CD4-positive, CD25-positive, alpha-beta regulatory T cell (primary cell): ENCODE data around the gene RBM45. TPM values are rescaled to one million over a fixed set of nuclear protein-coding genes. Genes with fewer than 3 reads are reported as not detected.

Experiments
- ATAC-seq, 2 donors: fragments of 150-1000 bp; cut with Tn5 transposase; one replicate each; pipeline ENCODE4 v1.10.0; 2021; ENCODE audit warnings: low read depth in 2 of 2, moderate number of reproducible peaks in 2 of 2, moderate library complexity in 1 of 2
- DNase-seq, 3 donors: peaks; one replicate each; pipeline versions ENCODE4 v3.0.0 to v3.0.0-alpha.2; 2012 to 2022; ENCODE audit warnings: mixed read lengths in 1 of 3
- H3K27ac ChIP-seq: one replicate; pipeline ENCODE4 v1.7.0; 2013; ENCODE audit warnings: mild to moderate bottlenecking, low read length; ENCODE audit not compliant: insufficient read depth, poor library complexity, severe bottlenecking
- H3K27me3 ChIP-seq: one replicate; pipeline ENCODE4 v1.7.0; 2013; ENCODE audit warnings: low read length; ENCODE audit not compliant: control insufficient read depth, insufficient read depth
- H3K36me3 ChIP-seq: one replicate; pipeline ENCODE4 v1.7.0; 2013; ENCODE audit warnings: mild to moderate bottlenecking, low read length, moderate library complexity; ENCODE audit not compliant: control insufficient read depth, insufficient read depth
- H3K4me1 ChIP-seq: 2 replicates; pipeline ENCODE4 v1.7.0; 2013; ENCODE audit warnings: mild to moderate bottlenecking, low read length; ENCODE audit not compliant: insufficient read depth, control insufficient read depth, poor library complexity, severe bottlenecking
- H3K4me3 ChIP-seq: one replicate; pipeline ENCODE4 v1.7.0; 2013; ENCODE audit warnings: low read depth, mild to moderate bottlenecking, low read length, moderate library complexity
- H3K9me3 ChIP-seq, 2 experiments: 1 replicate in 1 of 2; 2 replicates in 1 of 2; pipeline ENCODE4 v1.7.0; 2013; ENCODE audit warnings: low read length in 2 of 2, mild to moderate bottlenecking in 1 of 2, moderate library complexity in 1 of 2; ENCODE audit not compliant: control insufficient read depth in 2 of 2
- H3K27ac Mint-ChIP-seq, 3 donors: one replicate each; pipeline ENCODE4 v1.8.0; 2020 to 2022; ENCODE audit warnings: mild to moderate bottlenecking in 3 of 3, mixed read lengths in 3 of 3, moderate library complexity in 2 of 3
- H3K27me3 Mint-ChIP-seq: one replicate; pipeline ENCODE4 v1.8.0; 2022; ENCODE audit warnings: mild to moderate bottlenecking, mixed read lengths
- H3K36me3 Mint-ChIP-seq: one replicate; pipeline ENCODE4 v1.8.0; 2020; ENCODE audit warnings: mixed read lengths
- H3K4me1 Mint-ChIP-seq, 4 donors: one replicate each; pipeline ENCODE4 v1.8.0; 2020 to 2022; ENCODE audit warnings: mixed read lengths in 4 of 4, mild to moderate bottlenecking in 1 of 4
- H3K4me3 Mint-ChIP-seq, 4 donors: one replicate each; pipeline ENCODE4 v1.8.0; 2020 to 2022; ENCODE audit warnings: mild to moderate bottlenecking in 4 of 4, mixed read lengths in 4 of 4, moderate library complexity in 3 of 4
- H3K9me3 Mint-ChIP-seq, 7 donors: one replicate each; pipeline ENCODE4 v1.8.0; 2020 to 2022; ENCODE audit warnings: mixed read lengths in 7 of 7, mild to moderate bottlenecking in 3 of 7, moderate library complexity in 2 of 7
- polyA plus RNA-seq, 4 donors: library from polyadenylated mRNA; unstranded; fragments of 300-500 nt; fragmentation: Illumina TruSeq; gene quantifications; one replicate each; pipeline ENCODE4 v1.2.3, GENCODE V29; 2021
- total RNA-seq: library from RNA; stranded (reverse); gene quantifications from one replicate; pipeline ENCODE4 v1.2.3, GENCODE V29; 2022

The RBM45 gene
- 8.6 TPM for total RNA-seq
- 10 to 100 TPM; 10.3 to 15.4 (median 11.2) TPM for polyA plus RNA-seq

GRCh38 chr2:178112202-178113152 lies at the start of gene RBM45:
Gene RBM45 (plus strand): TSS chr2:178112437. CDS start chr2:178112547, 110 bp downstream.
- H3K4me1 Mint-ChIP-seq: peaks cover 30 to 45% (median 37%) of the 10 kb centered on the region in 4 donors

GRCh38 chr2:178066324-178066723 lies 45.9 kb upstream of the RBM45 start:
- no peak overlapping the region for H3K4me3 Mint-ChIP-seq
- DNase-seq (no peak), ATAC-seq (no peak)
- no peak overlapping the region for H3K27ac ChIP-seq
- no peaks in the 10 kb centered on the region for H3K4me1 ChIP-seq
- H3K36me3 Mint-ChIP-seq: no peaks in the 10 kb centered on the region
- H3K36me3 ChIP-seq: no peaks in the 10 kb centered on the region
- H3K27ac Mint-ChIP-seq: no peak overlapping the region
- no peak overlapping the region for H3K4me3 ChIP-seq
- H3K9me3 ChIP-seq: no peaks in the 10 kb centered on the region
- H3K4me1 Mint-ChIP-seq: no peaks in the 10 kb centered on the region
- peaks cover 9% of the 10 kb centered on the region for H3K27me3 ChIP-seq
- H3K9me3 Mint-ChIP-seq: no peaks in the 10 kb centered on the region
- H3K27me3 Mint-ChIP-seq: peaks cover 20% of the 10 kb centered on the region

More at GRCh38 chr2:178112202-178113152, at the start of gene RBM45:
- Histone ChIP-seq H3K27ac (peak within 1 kb of the TSS; percentile 73), H3K4me3 (peak within 1 kb of the TSS; percentile 87), H3K36me3 (peaks cover 5% of the 10 kb centered on the region), H3K9me3 (no peaks in the 10 kb centered on the region), H3K4me1 (peaks cover 18% of the 10 kb centered on the region), H3K27me3 (no peaks in the 10 kb centered on the region)
- H3K27ac Mint-ChIP-seq: peak within 1 kb of the TSS; percentile 87 to 97 (median 94)
- ATAC-seq (peak; percentile 92 to 96), DNase-seq (peak; percentile 70 to 92 (median 79))
- peaks cover 9% of the 10 kb centered on the region for H3K36me3 Mint-ChIP-seq
- peaks cover 7% of the 10 kb centered on the region for H3K27me3 Mint-ChIP-seq
- peaks cover 0 to 1% (median 0%) of the 10 kb centered on the region in 7 donors for H3K9me3 Mint-ChIP-seq
- peak within 1 kb of the TSS; percentile 92 to 98 (median 96) for H3K4me3 Mint-ChIP-seq

GRCh38 chr2:178066890-178067669 lies 45.2 kb upstream of the RBM45 start:
- ATAC-seq (no peak), DNase-seq (no peak)
- H3K27ac ChIP-seq: no peak overlapping the region
- Mint-ChIP-seq H3K36me3 (no peaks in the 10 kb centered on the region), H3K9me3 (no peaks in the 10 kb centered on the region), H3K27me3 (peaks cover 24% of the 10 kb centered on the region), H3K4me1 (no peaks in the 10 kb centered on the region), H3K4me3 (no peak overlapping the region), H3K27ac (no peak overlapping the region)
- H3K4me1 ChIP-seq: no peaks in the 10 kb centered on the region
- no peaks in the 10 kb centered on the region for H3K9me3 ChIP-seq
- H3K4me3 ChIP-seq: no peak overlapping the region
- peaks cover 9% of the 10 kb centered on the region for H3K27me3 ChIP-seq
- no peaks in the 10 kb centered on the region for H3K36me3 ChIP-seq

GRCh38 chr2:178068823-178069454 lies 43.3 kb upstream of the RBM45 start:
- H3K36me3 Mint-ChIP-seq: no peaks in the 10 kb centered on the region
- ATAC-seq: no peak
- DNase-seq: no peak
- peaks cover 41% of the 10 kb centered on the region for H3K27me3 Mint-ChIP-seq
- no peaks in the 10 kb centered on the region for H3K36me3 ChIP-seq
- H3K9me3 ChIP-seq: no peaks in the 10 kb centered on the region
- H3K27ac Mint-ChIP-seq: no peak overlapping the region
- H3K27me3 ChIP-seq: peaks cover 12% of the 10 kb centered on the region
- no peak overlapping the region for H3K4me3 ChIP-seq
- no peak overlapping the region for H3K27ac ChIP-seq
- peaks cover 0 to 10% (median 0%) of the 10 kb centered on the region in 4 donors for H3K4me1 Mint-ChIP-seq
- no peak overlapping the region for H3K4me3 Mint-ChIP-seq
- H3K9me3 Mint-ChIP-seq: peaks cover 0 to 1% (median 0%) of the 10 kb centered on the region in 7 donors
- H3K4me1 ChIP-seq: peaks cover 9% of the 10 kb centered on the region

- no peak overlapping the region for H3K4me3 ChIP-seq
- peaks cover 9% of the 10 kb centered on the region for H3K4me1 ChIP-seq
- Mint-ChIP-seq H3K9me3 (peaks cover 0 to 2% (median 0%) of the 10 kb centered on the region in 7 donors), H3K27ac (no peak overlapping the region), H3K4me3 (no peak overlapping the region), H3K4me1 (peaks cover 0 to 10% (median 0%) of the 10 kb centered on the region in 4 donors), H3K36me3 (no peaks in the 10 kb centered on the region), H3K27me3 (peaks cover 47% of the 10 kb centered on the region)
- H3K27ac ChIP-seq: no peak overlapping the region
- H3K27me3 ChIP-seq: peaks cover 12% of the 10 kb centered on the region
- H3K36me3 ChIP-seq: no peaks in the 10 kb centered on the region
- ATAC-seq (no peak), DNase-seq (no peak)
- H3K9me3 ChIP-seq: no peaks in the 10 kb centered on the region
Observed at GRCh38 chr2:178069551-178069950, 42.7 kb upstream of the RBM45 start.

- Histone ChIP-seq H3K4me3 (no peak overlapping the region), H3K9me3 (no peaks in the 10 kb centered on the region), H3K4me1 (peaks cover 9% of the 10 kb centered on the region), H3K27ac (no peak overlapping the region), H3K36me3 (no peaks in the 10 kb centered on the region), H3K27me3 (peaks cover 12% of the 10 kb centered on the region)
- Mint-ChIP-seq H3K4me3 (no peak overlapping the region), H3K9me3 (peaks cover 0 to 2% (median 0%) of the 10 kb centered on the region in 7 donors), H3K4me1 (peaks cover 0 to 10% (median 0%) of the 10 kb centered on the region in 4 donors), H3K36me3 (no peaks in the 10 kb centered on the region), H3K27ac (no peak overlapping the region), H3K27me3 (peaks cover 58% of the 10 kb centered on the region)
- ATAC-seq: no peak
- DNase-seq: no peak
Observed at GRCh38 chr2:178070824-178071223, 41.4 kb upstream of the RBM45 start.

GRCh38 chr2:178072000-178072382 lies 40.2 kb upstream of the RBM45 start:
- Mint-ChIP-seq H3K9me3 (peaks cover 0 to 2% (median 0%) of the 10 kb centered on the region in 7 donors), H3K4me1 (peaks cover 0 to 10% (median 0%) of the 10 kb centered on the region in 4 donors), H3K36me3 (no peaks in the 10 kb centered on the region), H3K27ac (no peak overlapping the region), H3K4me3 (no peak overlapping the region), H3K27me3 (peaks cover 62% of the 10 kb centered on the region)
- no peak for DNase-seq
- H3K4me1 ChIP-seq: peaks cover 9% of the 10 kb centered on the region
- peaks cover 12% of the 10 kb centered on the region for H3K27me3 ChIP-seq
- no peak overlapping the region for H3K4me3 ChIP-seq
- H3K36me3 ChIP-seq: no peaks in the 10 kb centered on the region
- H3K27ac ChIP-seq: no peak overlapping the region
- no peak for ATAC-seq
- H3K9me3 ChIP-seq: no peaks in the 10 kb centered on the region
